GM12878 (cell line): ENCODE results near the gene MICA. TPM values are rescaled to one million over a fixed set of nuclear protein-coding genes. Genes with fewer than 3 reads are reported as not detected.
A peak's percentile ranks its signal among the peaks of the same experiment; 100 is the strongest.

ENCODE experiments used
- BCL11A ChIP-seq: IDR thresholded peaks from 2 replicates; pipeline ENCODE4 v1.6.1; 2011; ENCODE audit warnings: low read depth, low read length
- BHLHE40 ChIP-seq, 2 experiments: fragments of 450-650 bp in 1 of 2; IDR thresholded peaks; 2 replicates each; pipeline ENCODE4 v1.6.1; 2011 to 2017; ENCODE audit warnings: low read depth in 2 of 2, borderline replicate concordance in 1 of 2, improper control_type of control experiment in 1 of 2, low read length in 1 of 2, mild to moderate bottlenecking in 1 of 2
- EP300 ChIP-seq, 2 experiments: fragments of 150-350 bp in 1 of 2; IDR thresholded peaks; 2 replicates each; pipeline ENCODE4 v1.6.1; 2011 to 2012; ENCODE audit warnings: low read depth in 2 of 2, low read length in 2 of 2, borderline replicate concordance in 1 of 2, improper control_type of control experiment in 1 of 2, inconsistent platforms in 1 of 2; ENCODE audit not compliant: control insufficient read depth in 1 of 2
- HCFC1 ChIP-seq: fragments of 150-350 bp; IDR thresholded peaks from 2 replicates; pipeline ENCODE4 v1.6.1; 2014; ENCODE audit warnings: low read length
- MYC ChIP-seq: IDR thresholded peaks from 2 replicates; pipeline ENCODE4 v1.6.1; 2011; ENCODE audit warnings: mild to moderate bottlenecking, low read length, moderate library complexity, inconsistent platforms; ENCODE audit not compliant: insufficient read depth, insufficient replicate concordance, insufficient read length, severe bottlenecking
- NR2F1 ChIP-seq: fragments of 450-650 bp; conservative IDR thresholded peaks from 2 replicates; pipeline ENCODE4 v1.6.1; 2017; ENCODE audit warnings: mild to moderate bottlenecking
- SMAD5 ChIP-seq: IDR thresholded peaks from 2 replicates; pipeline ENCODE4 v1.6.1; 2016; ENCODE audit warnings: antibody characterized with exemption, low read depth
- TCF12 ChIP-seq: IDR thresholded peaks from 2 replicates; pipeline ENCODE4 v1.6.1; 2011; ENCODE audit warnings: low read depth, mild to moderate bottlenecking, low read length
- TCF3 ChIP-seq: IDR thresholded peaks from 2 replicates; pipeline ENCODE4 v1.6.1; 2012; ENCODE audit warnings: low read depth, mild to moderate bottlenecking, low read length, borderline replicate concordance; ENCODE audit not compliant: insufficient read depth
- YBX1 ChIP-seq: fragments of 450-650 bp; IDR thresholded peaks from 2 replicates; pipeline ENCODE4 v1.6.1; 2016; ENCODE audit warnings: antibody characterized with exemption
- polyA plus RNA-seq, 11 experiments: library from polyadenylated mRNA; depleted of rRNA in 4 of 11; unstranded in 6 of 11; stranded (reverse) in 5 of 11; fragments of >200 nt; fragmentation: Nextera tagmentation in 4 of 11; fragmentation: Illumina TruSeq in 1 of 11; extraction: Ambion mirVana in 4 of 11; extraction: Trizol in 1 of 11; gene quantifications; 1 replicate in 1 of 11; 2 replicates in 10 of 11; pipeline versions ENCODE4 v1.2.1 to v1.2.3, GENCODE V29; 2011 to 2016; ENCODE audit warnings: inconsistent platforms in 2 of 11, missing spikeins in 2 of 11, low read depth in 1 of 11
- total RNA-seq, 4 experiments: library from RNA; depleted of rRNA in 3 of 4; stranded (reverse); fragments of >200 nt in 3 of 4; fragmentation: Illumina TruSeq in 1 of 4; extraction: Trizol in 1 of 4; gene quantifications; 2 replicates each; pipeline versions ENCODE4 v1.2.1 to v1.2.3, GENCODE V29; 2013 to 2021
- TF ChIP-seq, protein P1 (sequence below): IDR thresholded peaks from 2 replicates; pipeline ENCODE4 v1.6.1; 2012; ENCODE audit warnings: low read depth, low read length, improper control_type of control experiment
- TF ChIP-seq, protein P2 (sequence below): fragments of 450-650 bp; IDR thresholded peaks from 2 replicates; pipeline ENCODE4 v1.6.1; 2018; ENCODE audit warnings: borderline replicate concordance, mild to moderate bottlenecking; ENCODE audit not compliant: partially characterized antibody
- TF ChIP-seq, protein P3 (sequence below): IDR thresholded peaks from 2 replicates; pipeline ENCODE4 v1.6.1; 2011; ENCODE audit warnings: mild to moderate bottlenecking, low read depth, low read length, moderate library complexity; ENCODE audit not compliant: insufficient replicate concordance
- TF ChIP-seq, protein P4 (sequence below): fragments of 450-650 bp; IDR thresholded peaks from 2 replicates; pipeline ENCODE4 v1.6.1; 2016; ENCODE audit warnings: mild to moderate bottlenecking

Gene MICA
- total and polyA plus RNA-seq, 10 of the 15 experiments (the other 5 are each of a cell fraction or from before 2014, with no cell fraction given): 3.6 to 10.5 (median 6.9) TPM

DNA sequence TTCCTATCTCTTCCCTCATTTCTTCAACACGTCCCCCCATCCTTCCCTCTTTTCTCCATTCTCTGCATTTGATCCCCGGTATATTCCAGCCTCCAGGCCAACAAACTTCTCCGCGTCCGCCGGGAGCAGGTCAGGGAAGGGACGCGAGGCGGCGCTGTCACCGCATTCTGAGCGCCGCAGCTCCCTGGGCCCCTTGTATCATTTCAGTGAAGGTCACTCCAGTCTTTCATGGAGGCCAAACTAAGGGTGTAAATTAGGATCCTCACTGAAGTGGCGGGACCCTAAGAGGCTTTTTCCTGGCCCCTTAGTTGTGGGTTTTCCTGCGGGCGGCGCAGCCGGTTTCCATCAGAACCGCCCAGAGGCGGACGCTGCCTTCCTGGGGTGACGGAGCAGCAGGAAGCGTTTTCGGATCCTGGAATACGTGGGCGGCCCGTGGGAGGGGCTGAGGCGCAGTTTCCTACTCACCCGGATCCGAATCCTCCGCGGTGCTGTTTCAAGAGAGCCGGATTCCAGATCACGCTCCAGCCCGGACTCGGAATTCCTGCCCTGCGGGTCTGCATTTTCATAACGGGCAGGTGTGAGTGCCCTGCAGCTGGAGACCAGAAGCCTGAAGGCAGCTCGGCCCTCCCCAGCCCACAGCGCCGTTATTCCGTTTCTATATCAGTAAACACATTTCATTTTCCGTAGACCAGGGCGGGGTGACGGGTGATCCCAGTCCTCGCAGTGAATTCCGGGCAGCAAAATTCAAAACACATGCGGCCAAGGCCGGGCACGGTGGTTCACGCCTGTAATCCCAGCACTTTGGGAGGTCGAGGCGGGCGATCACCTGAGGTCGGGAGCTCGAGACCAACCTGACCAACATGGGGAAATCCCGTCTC is 3.6 kb upstream of the MICA start (continued):
- TF ChIP-seq EP300 (IDR thresholded peaks at IDR 0.05; ENCODE audit: borderline replicate concordance in 1 of 2, control insufficient read depth in 1 of 2, low read depth in 2 of 2, low read length in 2 of 2) (no peak), NR2F1 (no peak; the same call in none of the 2 replicates), MYC (no peak), TCF3 (no peak), HCFC1 (no peak), BHLHE40 (IDR thresholded peaks at IDR 0.05; ENCODE audit: borderline replicate concordance in 1 of 2, low read depth in 2 of 2, low read length in 1 of 2) (0 out of 4 replicates have a peak, but pooled peaks have one; percentile 11 to 33), YBX1 (no peak), BCL11A (no peak), SMAD5 (no peak), TCF12 (no peak)
- TF ChIP-seq, protein P1, sequence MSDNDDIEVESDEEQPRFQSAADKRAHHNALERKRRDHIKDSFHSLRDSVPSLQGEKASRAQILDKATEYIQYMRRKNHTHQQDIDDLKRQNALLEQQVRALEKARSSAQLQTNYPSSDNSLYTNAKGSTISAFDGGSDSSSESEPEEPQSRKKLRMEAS: no peak
- TF ChIP-seq, protein P2, sequence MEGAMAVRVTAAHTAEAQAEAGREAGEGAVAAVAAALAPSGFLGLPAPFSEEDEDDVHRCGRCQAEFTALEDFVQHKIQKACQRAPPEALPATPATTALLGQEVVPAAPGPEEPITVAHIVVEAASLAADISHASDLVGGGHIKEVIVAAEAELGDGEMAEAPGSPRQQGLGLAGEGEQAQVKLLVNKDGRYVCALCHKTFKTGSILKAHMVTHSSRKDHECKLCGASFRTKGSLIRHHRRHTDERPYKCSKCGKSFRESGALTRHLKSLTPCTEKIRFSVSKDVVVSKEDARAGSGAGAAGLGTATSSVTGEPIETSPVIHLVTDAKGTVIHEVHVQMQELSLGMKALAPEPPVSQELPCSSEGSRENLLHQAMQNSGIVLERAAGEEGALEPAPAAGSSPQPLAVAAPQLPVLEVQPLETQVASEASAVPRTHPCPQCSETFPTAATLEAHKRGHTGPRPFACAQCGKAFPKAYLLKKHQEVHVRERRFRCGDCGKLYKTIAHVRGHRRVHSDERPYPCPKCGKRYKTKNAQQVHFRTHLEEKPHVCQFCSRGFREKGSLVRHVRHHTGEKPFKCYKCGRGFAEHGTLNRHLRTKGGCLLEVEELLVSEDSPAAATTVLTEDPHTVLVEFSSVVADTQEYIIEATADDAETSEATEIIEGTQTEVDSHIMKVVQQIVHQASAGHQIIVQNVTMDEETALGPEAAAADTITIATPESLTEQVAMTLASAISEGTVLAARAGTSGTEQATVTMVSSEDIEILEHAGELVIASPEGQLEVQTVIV: no peak
- TF ChIP-seq, protein P3, sequence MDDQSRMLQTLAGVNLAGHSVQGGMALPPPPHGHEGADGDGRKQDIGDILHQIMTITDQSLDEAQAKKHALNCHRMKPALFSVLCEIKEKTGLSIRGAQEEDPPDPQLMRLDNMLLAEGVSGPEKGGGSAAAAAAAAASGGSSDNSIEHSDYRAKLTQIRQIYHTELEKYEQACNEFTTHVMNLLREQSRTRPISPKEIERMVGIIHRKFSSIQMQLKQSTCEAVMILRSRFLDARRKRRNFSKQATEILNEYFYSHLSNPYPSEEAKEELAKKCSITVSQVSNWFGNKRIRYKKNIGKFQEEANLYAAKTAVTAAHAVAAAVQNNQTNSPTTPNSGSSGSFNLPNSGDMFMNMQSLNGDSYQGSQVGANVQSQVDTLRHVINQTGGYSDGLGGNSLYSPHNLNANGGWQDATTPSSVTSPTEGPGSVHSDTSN: no peak
- TF ChIP-seq, protein P4, sequence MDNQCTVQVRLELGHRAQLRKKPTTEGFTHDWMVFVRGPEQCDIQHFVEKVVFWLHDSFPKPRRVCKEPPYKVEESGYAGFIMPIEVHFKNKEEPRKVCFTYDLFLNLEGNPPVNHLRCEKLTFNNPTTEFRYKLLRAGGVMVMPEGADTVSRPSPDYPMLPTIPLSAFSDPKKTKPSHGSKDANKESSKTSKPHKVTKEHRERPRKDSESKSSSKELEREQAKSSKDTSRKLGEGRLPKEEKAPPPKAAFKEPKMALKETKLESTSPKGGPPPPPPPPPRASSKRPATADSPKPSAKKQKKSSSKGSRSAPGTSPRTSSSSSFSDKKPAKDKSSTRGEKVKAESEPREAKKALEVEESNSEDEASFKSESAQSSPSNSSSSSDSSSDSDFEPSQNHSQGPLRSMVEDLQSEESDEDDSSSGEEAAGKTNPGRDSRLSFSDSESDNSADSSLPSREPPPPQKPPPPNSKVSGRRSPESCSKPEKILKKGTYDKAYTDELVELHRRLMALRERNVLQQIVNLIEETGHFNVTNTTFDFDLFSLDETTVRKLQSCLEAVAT: 0 out of 2 replicates have a peak, but pooled peaks have one; percentile 58
